HepG2 (cell line): ENCODE measurements around the gene KLF3. TPM values are rescaled to one million over a fixed set of nuclear protein-coding genes. Genes with fewer than 3 reads are reported as not detected.

ENCODE experiments used
- ATAC-seq: fragments of 200-7000 bp; cut with Tn5 transposase; 3 replicates; pipeline ENCODE4 v1.9.1; 2020; ENCODE audit warnings: mild to moderate bottlenecking, moderate library complexity
- BruUV-seq: library from RNA; stranded (reverse); fragments of 400-500 nt; replicated peaks from 2 replicates; lab custom pipeline; 2021; lab: Mats Ljungman, UMichigan
- CTCF ChIA-PET: fragments of 300-600 bp; formaldehyde crosslinking; extraction: SDS; loops from one replicate; lab custom pipeline; 2021; ENCODE audit warnings: low total read pairs, inconsistent platforms, low intra/inter-chr PET ratio; lab: Yijun Ruan, JAX
- POLR2A ChIA-PET: fragments of 350-600 bp; sonication (Branson Sonifier 250); formaldehyde crosslinking; loops from one replicate; lab custom pipeline; 2020; ENCODE audit warnings: antibody characterized with exemption, inconsistent platforms; lab: Yijun Ruan, JAX
- DNase-seq: peaks from one replicate; pipeline ENCODE4 v3.0.0-alpha.2; 2015; ENCODE audit warnings: low spot score
- FAIRE-seq: peaks from 3 replicates; lab custom pipeline; 2011; peaks lifted over from hg19 to GRCh38; lab: Jason Lieb, UNC
- H2AFZ ChIP-seq: one replicate; pipeline ENCODE4 v1.6.1; 2011; ENCODE audit warnings: low read length, inconsistent platforms
- H3K27ac ChIP-seq: fragments of 300-600 bp; 3 replicates; pipeline ENCODE4 v1.8.0; 2011; ENCODE audit warnings: mixed run types, mild to moderate bottlenecking, mixed read lengths, low read length, inconsistent platforms; ENCODE audit not compliant: insufficient read depth; ENCODE audit errors: extremely low read length
- H3K27me3 ChIP-seq, 2 experiments: fragments of 200-600 bp in 1 of 2; 2 replicates in 1 of 2; 3 replicates in 1 of 2; pipeline versions ENCODE4 v1.6.0 to v1.8.0; 2011; ENCODE audit warnings: low read length in 2 of 2, mild to moderate bottlenecking in 2 of 2, moderate library complexity in 2 of 2, inconsistent platforms in 1 of 2; ENCODE audit not compliant: insufficient read depth in 2 of 2, control insufficient read depth in 1 of 2
- H3K36me3 ChIP-seq, 2 experiments: fragments of 200-600 bp in 1 of 2; replicated peaks in 1 of 2; 2 replicates in 1 of 2; 3 replicates in 1 of 2; pipeline versions ENCODE4 v1.5.1 to v1.8.0; 2011; ENCODE audit warnings: low read length in 2 of 2, inconsistent platforms in 1 of 2; ENCODE audit not compliant: insufficient read depth in 2 of 2, control insufficient read depth in 1 of 2
- H3K4me1 ChIP-seq: 2 replicates; pipeline ENCODE4 v1.5.1; 2012; ENCODE audit warnings: low read length, inconsistent platforms; ENCODE audit not compliant: insufficient read depth
- H3K4me2 ChIP-seq: 2 replicates; pipeline ENCODE4 v1.6.0; 2011; ENCODE audit warnings: low read depth, low read length, inconsistent platforms
- H3K4me3 ChIP-seq, 3 experiments: fragments of 200-600 bp in 1 of 3; sonication (generic), shearing (Covaris generic) in 1 of 3; replicated peaks in 1 of 3; 2 replicates each; pipeline ENCODE4 v1.5.1; 2011 to 2016; ENCODE audit warnings: low read length in 3 of 3, inconsistent platforms in 2 of 3, low read depth in 2 of 3, mild to moderate bottlenecking in 2 of 3, control low read depth in 1 of 3, mixed read lengths in 1 of 3; ENCODE audit not compliant: insufficient read depth in 1 of 3
- H3K79me2 ChIP-seq: one replicate; pipeline ENCODE4 v1.6.1; 2011; ENCODE audit warnings: low read length, inconsistent platforms; ENCODE audit not compliant: insufficient read depth
- H3K9ac ChIP-seq: 2 replicates; pipeline ENCODE4 v1.6.0; 2011; ENCODE audit warnings: mild to moderate bottlenecking, low read depth, low read length, inconsistent platforms; ENCODE audit not compliant: insufficient read depth
- H3K9me3 ChIP-seq: 2 replicates; pipeline ENCODE4 v1.5.1; 2012; ENCODE audit warnings: mild to moderate bottlenecking, low read length
- H4K20me1 ChIP-seq: 2 replicates; pipeline ENCODE4 v1.6.0; 2011; ENCODE audit warnings: inconsistent platforms, mild to moderate bottlenecking, low read length, moderate library complexity; ENCODE audit not compliant: insufficient read depth
- AHR ChIP-seq: IDR thresholded peaks from 2 replicates; pipeline ENCODE4 v1.6.1; 2018; ENCODE audit warnings: missing genetic modification reagents, missing compliant biosample characterization
- MIER3 ChIP-seq: IDR thresholded peaks from 2 replicates; pipeline ENCODE4 v1.6.1; 2016; ENCODE audit warnings: missing compliant biosample characterization, borderline replicate concordance
- NCOA5 ChIP-seq: sonication (generic); formaldehyde crosslinking; IDR thresholded peaks from 2 replicates; pipeline ENCODE4 v1.4.0; 2020; ENCODE audit warnings: missing genetic modification reagents
- NCOR1 ChIP-seq: fragments of 200-600 bp; sonication (generic); IDR thresholded peaks from 2 replicates; pipeline ENCODE4 v1.7.0; 2017; ENCODE audit warnings: antibody characterized with exemption, low read length, borderline replicate concordance
- ZNF501 ChIP-seq: sonication (generic); formaldehyde crosslinking; IDR thresholded peaks from 2 replicates; pipeline ENCODE4 v1.5.1; 2020; ENCODE audit warnings: mild to moderate bottlenecking, moderate library complexity, missing genetic modification reagents
- ZNF546 ChIP-seq: sonication (generic); formaldehyde crosslinking; conservative IDR thresholded peaks from 2 replicates; pipeline ENCODE4 v1.8.1; 2023; ENCODE audit warnings: mild to moderate bottlenecking, missing genetic modification reagents
- WGBS: methylation state at CpG from one replicate; pipeline ENCODE4 v1.1.6; 2017; ENCODE audit warnings: low lambda C conversion rate; 5-methylcytosine and 5-hydroxymethylcytosine counted together
- in situ Hi-C: cut with HindIII; loops from 2 replicates; pipeline ENCODE4 v1.10.0; 2017; ENCODE audit warnings: low pct_unique_long_range_greater_than_20kb; ENCODE audit not compliant: extremely low pct_ligation_motif_present
- intact Hi-C: fragments of 100-400 bp; cut with micrococcal nuclease; formaldehyde crosslinking; loops from one replicate; pipeline ENCODE4 v1.10.0; 2022; ENCODE audit not compliant: unreplicated experiment
- polyA plus RNA-seq, 8 experiments: library from polyadenylated mRNA; depleted of rRNA in 3 of 8; stranded (reverse) in 7 of 8; unstranded in 1 of 8; fragments of >200 nt; fragmentation: Illumina TruSeq in 4 of 8; extraction: Trizol in 4 of 8; gene quantifications; 2 replicates each; pipeline versions ENCODE4 v1.2.1 to v1.2.3, GENCODE V29; 2011 to 2016; ENCODE audit warnings: low read depth in 4 of 8, missing spikeins in 1 of 8, mixed read lengths in 1 of 8; ENCODE audit not compliant: insufficient read depth in 1 of 8
- total RNA-seq, 5 experiments: library from RNA; depleted of rRNA; stranded (reverse); fragments of >200 nt; fragmentation: Illumina TruSeq; extraction: Trizol; gene quantifications; 2 replicates each; pipeline ENCODE4 v1.2.3, GENCODE V29; 2016; ENCODE audit warnings: low read depth in 1 of 5
- TF ChIP-seq, protein P1 (sequence below): sonication (generic); formaldehyde crosslinking; IDR thresholded peaks from 2 replicates; pipeline ENCODE4 v1.5.1; 2020; ENCODE audit warnings: mild to moderate bottlenecking, missing genetic modification reagents, moderate library complexity
- TF ChIP-seq, protein P2 (sequence below): sonication (generic); formaldehyde crosslinking; IDR thresholded peaks from 2 replicates; pipeline ENCODE4 v1.4.0; 2020; ENCODE audit warnings: missing genetic modification reagents
- TF ChIP-seq, protein P3 (sequence below): sonication (generic); formaldehyde crosslinking; IDR thresholded peaks from 2 replicates; pipeline ENCODE4 v1.4.0; 2020; ENCODE audit warnings: mild to moderate bottlenecking, missing genetic modification reagents
- TF ChIP-seq, protein P4 (sequence below): sonication (generic); formaldehyde crosslinking; IDR thresholded peaks from 2 replicates; pipeline ENCODE4 v1.5.0; 2020; ENCODE audit warnings: mild to moderate bottlenecking, missing genetic modification reagents, borderline replicate concordance

The KLF3 gene
- total and polyA plus RNA-seq, 2 of the 13 experiments (the other 11 are each of a cell fraction or from before 2014, with no cell fraction given), result 29.1 to 37.8 TPM

DNA sequence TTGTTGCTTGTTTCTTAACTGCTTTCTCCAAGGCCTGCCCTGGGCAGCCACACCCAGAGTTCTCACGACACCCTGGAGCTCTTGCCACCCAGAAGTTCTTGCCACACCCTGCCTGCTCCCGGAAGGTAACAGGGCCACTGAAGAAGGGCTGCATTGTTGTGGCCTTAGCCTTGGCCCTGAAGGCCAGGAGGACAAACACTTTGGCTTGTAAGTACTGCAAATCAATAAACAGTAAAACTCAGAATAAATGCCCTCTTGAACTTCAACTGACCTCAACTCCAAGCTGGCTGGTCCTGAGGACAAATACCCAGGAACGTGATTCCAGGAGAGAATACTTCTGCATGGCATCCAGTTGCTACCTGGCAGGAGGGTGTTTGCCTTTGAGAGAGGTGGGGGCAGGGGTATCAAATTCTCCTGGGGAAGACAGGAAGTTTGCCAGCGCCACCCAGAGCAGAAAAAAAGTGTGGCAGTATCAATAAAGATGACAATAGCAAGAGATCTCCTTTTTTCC is 64.7 kb downstream of the KLF3 start (continued):
- TF ChIP-seq, protein P1, sequence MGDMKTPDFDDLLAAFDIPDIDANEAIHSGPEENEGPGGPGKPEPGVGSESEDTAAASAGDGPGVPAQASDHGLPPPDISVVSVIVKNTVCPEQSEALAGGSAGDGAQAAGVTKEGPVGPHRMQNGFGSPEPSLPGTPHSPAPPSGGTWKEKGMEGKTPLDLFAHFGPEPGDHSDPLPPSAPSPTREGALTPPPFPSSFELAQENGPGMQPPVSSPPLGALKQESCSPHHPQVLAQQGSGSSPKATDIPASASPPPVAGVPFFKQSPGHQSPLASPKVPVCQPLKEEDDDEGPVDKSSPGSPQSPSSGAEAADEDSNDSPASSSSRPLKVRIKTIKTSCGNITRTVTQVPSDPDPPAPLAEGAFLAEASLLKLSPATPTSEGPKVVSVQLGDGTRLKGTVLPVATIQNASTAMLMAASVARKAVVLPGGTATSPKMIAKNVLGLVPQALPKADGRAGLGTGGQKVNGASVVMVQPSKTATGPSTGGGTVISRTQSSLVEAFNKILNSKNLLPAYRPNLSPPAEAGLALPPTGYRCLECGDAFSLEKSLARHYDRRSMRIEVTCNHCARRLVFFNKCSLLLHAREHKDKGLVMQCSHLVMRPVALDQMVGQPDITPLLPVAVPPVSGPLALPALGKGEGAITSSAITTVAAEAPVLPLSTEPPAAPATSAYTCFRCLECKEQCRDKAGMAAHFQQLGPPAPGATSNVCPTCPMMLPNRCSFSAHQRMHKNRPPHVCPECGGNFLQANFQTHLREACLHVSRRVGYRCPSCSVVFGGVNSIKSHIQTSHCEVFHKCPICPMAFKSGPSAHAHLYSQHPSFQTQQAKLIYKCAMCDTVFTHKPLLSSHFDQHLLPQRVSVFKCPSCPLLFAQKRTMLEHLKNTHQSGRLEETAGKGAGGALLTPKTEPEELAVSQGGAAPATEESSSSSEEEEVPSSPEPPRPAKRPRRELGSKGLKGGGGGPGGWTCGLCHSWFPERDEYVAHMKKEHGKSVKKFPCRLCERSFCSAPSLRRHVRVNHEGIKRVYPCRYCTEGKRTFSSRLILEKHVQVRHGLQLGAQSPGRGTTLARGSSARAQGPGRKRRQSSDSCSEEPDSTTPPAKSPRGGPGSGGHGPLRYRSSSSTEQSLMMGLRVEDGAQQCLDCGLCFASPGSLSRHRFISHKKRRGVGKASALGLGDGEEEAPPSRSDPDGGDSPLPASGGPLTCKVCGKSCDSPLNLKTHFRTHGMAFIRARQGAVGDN, result peak; percentile 23; the same call in 1 of the 2 replicates
- no peak for TF ChIP-seq ZNF501
- TF ChIP-seq, protein P2, sequence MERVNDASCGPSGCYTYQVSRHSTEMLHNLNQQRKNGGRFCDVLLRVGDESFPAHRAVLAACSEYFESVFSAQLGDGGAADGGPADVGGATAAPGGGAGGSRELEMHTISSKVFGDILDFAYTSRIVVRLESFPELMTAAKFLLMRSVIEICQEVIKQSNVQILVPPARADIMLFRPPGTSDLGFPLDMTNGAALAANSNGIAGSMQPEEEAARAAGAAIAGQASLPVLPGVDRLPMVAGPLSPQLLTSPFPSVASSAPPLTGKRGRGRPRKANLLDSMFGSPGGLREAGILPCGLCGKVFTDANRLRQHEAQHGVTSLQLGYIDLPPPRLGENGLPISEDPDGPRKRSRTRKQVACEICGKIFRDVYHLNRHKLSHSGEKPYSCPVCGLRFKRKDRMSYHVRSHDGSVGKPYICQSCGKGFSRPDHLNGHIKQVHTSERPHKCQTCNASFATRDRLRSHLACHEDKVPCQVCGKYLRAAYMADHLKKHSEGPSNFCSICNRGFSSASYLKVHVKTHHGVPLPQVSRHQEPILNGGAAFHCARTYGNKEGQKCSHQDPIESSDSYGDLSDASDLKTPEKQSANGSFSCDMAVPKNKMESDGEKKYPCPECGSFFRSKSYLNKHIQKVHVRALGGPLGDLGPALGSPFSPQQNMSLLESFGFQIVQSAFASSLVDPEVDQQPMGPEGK, result peak; percentile 39
- TF ChIP-seq MIER3 (CRISPR knock-in tag), result no peak
- TF ChIP-seq AHR (CRISPR knock-in tag), result no peak

DNA sequence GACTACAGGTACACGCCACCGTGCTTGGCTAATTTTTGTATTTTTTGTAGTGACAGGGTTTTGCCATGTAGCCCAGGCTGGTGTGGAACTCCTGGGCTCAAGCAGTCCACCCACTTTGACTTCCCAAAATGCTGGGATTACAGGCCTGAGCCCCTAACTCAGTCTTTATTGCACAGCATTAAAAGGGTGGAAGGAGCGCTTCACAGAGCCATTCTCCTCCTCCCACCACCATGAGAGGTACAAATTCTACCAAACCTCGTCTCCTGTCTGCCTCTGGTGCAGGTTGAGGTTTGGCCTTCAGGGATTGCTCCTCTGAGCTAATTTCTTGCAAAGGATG is 66.5 kb downstream of the KLF3 start:
- peaks cover 30% of the 10 kb centered on the region for H3K4me1 ChIP-seq
- no peaks in the 10 kb centered on the region for H3K36me3 ChIP-seq
- no peak overlapping the region for H3K27ac ChIP-seq
- H3K4me3 ChIP-seq, result no peak overlapping the region
- intact Hi-C loops, result loop anchor here (5.0 to 10.0 kb wide), 2 partner anchors 53 to 926 kb away; no protein-coding TSS in a partner anchor
- CTCF ChIA-PET, result interaction anchor here (1.2 to 3.8 kb wide), 3 partner anchors 411 to 669 kb away, joined by 9 to 38 read pairs (median 20); no protein-coding TSS in a partner anchor
- ATAC-seq (peak; percentile 15; the same call in 2 of the 3 replicates), FAIRE-seq (no peak), DNase-seq (no peak)
- H3K4me2 ChIP-seq, result peak overlapping the region; percentile 69
- POLR2A ChIA-PET, result interaction anchor here (0.8 to 1.1 kb wide), 2 partner anchors 9 to 411 kb away, joined by 3 read pairs; no protein-coding TSS in a partner anchor
- H3K9me3 ChIP-seq, result peaks cover 13% of the 10 kb centered on the region
- no peaks in the 10 kb centered on the region for H3K79me2 ChIP-seq
- in situ Hi-C loops, result loop anchor here (5.0 kb wide), 1 partner anchor 548 kb away; no protein-coding TSS in a partner anchor
- no peak overlapping the region for H2AFZ ChIP-seq
- no TSS peak for BruUV-seq
- TF ChIP-seq NCOR1, result no peak
- TF ChIP-seq ZNF546 (CRISPR knock-in tag), result 0 out of 2 replicates have a peak, but pooled peaks have one; percentile 10
- TF ChIP-seq, protein P3, sequence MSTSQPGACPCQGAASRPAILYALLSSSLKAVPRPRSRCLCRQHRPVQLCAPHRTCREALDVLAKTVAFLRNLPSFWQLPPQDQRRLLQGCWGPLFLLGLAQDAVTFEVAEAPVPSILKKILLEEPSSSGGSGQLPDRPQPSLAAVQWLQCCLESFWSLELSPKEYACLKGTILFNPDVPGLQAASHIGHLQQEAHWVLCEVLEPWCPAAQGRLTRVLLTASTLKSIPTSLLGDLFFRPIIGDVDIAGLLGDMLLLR (CRISPR knock-in tag), result peak; percentile 53; the same call in 1 of the 2 replicates
- no peak for TF ChIP-seq NCOA5 (CRISPR knock-in tag)
- TF ChIP-seq, protein P4, sequence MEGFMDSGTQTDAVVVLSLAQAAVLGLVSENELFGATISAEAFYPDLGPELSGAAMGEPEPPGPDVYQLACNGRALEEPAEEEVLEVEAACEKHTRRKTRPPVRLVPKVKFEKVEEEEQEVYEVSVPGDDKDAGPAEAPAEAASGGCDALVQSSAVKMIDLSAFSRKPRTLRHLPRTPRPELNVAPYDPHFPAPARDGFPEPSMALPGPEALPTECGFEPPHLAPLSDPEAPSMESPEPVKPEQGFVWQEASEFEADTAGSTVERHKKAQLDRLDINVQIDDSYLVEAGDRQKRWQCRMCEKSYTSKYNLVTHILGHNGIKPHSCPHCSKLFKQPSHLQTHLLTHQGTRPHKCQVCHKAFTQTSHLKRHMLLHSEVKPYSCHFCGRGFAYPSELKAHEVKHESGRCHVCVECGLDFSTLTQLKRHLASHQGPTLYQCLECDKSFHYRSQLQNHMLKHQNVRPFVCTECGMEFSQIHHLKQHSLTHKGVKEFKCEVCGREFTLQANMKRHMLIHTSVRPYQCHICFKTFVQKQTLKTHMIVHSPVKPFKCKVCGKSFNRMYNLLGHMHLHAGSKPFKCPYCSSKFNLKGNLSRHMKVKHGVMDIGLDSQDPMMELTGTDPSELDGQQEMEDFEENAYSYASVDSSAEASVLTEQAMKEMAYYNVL, result 0 out of 2 replicates have a peak, but pooled peaks have one; percentile 17
- no peaks in the 10 kb centered on the region for H3K27me3 ChIP-seq
- WGBS, result 69% methylated on average over 4 of the region's 4 CpGs
- H3K9ac ChIP-seq, result no peak overlapping the region
- H4K20me1 ChIP-seq, result no peaks in the 10 kb centered on the region
